G401 (cell line): ENCODE measurements around the gene ZNF575. TPM values are rescaled to one million over a fixed set of nuclear protein-coding genes. Genes with fewer than 3 reads are reported as not detected.
A peak's percentile ranks its signal among the peaks of the same experiment; 100 is the strongest.

ENCODE experiments used
- DNase-seq: peaks from one replicate; pipeline ENCODE4 v3.0.0-alpha.2; 2015; ENCODE audit warnings: low spot score
- in situ Hi-C: cut with HindIII; loops from 2 replicates; pipeline ENCODE4 v1.10.0; 2016; ENCODE audit warnings: low sequenced_read_pairs, mixed read lengths
- total RNA-seq: library from RNA; depleted of rRNA; stranded (reverse); fragments of >200 nt; shearing (Covaris generic); gene quantifications from 2 replicates; pipeline ENCODE4 v1.2.3, GENCODE V29; 2014; rRNA removed

The ZNF575 gene, protein sequence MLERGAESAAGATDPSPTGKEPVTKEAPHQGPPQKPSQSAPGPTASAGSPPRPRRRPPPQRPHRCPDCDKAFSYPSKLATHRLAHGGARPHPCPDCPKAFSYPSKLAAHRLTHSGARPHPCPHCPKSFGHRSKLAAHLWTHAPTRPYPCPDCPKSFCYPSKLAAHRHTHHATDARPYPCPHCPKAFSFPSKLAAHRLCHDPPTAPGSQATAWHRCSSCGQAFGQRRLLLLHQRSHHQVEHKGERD
- not detected in 2 replicates for total RNA-seq

DNA sequence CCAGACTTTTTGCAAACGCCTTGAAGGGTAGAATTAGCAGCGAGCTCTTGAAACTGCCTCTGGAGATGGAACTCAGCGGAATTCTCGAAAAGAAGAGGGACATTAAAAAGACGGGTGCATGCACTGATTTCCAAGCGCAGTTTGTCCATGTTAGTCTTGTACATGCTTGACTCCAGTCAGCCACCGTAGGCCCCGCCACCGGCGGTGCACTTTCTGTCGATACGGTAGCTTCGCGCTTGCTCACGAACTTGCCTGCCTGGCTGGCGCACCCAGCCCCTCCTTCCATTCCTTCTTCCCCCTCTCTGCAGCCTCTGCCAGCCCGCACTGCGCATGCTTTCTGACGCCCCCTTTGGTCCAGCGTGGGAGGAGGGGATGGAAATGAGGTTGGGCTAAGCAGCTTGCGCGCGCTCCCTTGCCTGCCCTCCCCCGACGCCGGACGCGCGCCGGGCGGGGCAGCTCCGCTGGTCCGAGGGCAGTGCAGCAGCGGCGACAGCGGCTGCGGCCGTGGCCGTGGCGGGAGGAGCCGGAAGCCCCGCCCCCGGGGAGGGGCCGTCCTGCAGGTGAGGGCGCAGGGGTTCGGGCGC lies at the start of gene ZNF575:
Gene ZNF575, plus strand, starts transcription at position 227 of the 584 bp plus-strand sequence. CDS start 1,235 bp downstream, outside the sequence.
- in situ Hi-C loops: no loop called here
- DNase-seq: peak; percentile 94

DNA sequence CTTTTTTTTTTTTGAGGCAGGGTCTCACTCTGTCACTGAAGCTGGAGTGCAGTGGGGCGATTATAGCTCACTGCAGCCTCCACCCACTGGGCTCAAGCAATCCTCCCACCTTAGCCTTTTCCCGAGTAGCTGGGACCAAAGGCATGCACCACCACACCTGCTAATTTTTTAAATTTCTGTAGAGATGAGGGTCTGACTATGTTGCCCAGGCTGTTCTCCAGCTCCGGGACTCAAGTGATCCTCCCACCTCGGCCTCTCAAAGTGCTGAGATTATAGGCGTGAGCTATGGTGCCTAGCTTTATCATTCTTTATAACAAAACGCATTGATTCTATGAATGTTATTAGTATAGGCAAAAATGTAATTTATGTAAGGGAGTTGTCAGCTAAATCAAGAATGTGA lies 49.7 kb upstream of the ZNF575 start:
- in situ Hi-C loops: no loop called here
- DNase-seq: no peak

DNA sequence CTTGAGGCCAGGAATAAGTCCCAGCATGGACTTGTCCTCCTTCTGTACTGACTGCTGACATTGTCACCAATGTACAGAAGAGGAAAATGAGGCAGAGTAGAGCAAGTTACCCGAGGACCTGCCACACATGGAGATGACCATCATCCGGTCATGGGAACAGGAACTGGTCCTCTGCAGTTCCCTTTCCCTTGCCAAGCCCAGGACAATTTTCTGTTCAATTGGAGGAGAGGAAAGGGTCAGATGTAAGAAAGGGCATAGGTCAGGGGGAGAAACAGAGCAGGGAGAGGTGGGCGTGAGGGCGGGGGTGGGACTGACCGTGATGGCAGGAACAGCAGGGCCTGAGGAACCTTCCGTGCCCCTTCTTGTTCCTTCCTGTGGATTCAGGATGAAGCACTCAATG lies 47.0 kb upstream of the ZNF575 start:
- no peak for DNase-seq
- in situ Hi-C loops: no loop called here

GRCh38 chr19:43486412-43486811 lies 46.6 kb upstream of the ZNF575 start:
- in situ Hi-C loops: no loop called here
- DNase-seq: no peak

DNA sequence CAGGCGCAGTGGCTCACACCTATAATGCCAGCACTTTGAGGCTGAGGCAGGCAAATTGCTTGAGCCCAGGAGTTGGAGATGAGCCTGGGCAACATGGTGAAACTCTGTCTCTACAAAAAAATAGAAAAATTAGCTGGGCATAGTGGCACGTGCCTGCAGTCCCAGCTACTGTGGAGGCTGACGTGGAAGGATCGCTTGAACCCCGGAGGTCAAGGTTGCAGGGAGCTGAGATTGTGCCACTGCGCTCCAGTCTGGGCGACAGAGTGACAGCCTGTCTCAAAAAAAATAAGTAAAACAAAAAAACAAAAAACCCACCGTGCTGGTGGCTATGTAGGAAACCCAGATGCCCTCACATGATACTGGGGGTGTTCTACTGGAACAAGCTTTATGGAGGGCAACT lies 44.8 kb upstream of the ZNF575 start:
- in situ Hi-C loops: no loop called here

DNA sequence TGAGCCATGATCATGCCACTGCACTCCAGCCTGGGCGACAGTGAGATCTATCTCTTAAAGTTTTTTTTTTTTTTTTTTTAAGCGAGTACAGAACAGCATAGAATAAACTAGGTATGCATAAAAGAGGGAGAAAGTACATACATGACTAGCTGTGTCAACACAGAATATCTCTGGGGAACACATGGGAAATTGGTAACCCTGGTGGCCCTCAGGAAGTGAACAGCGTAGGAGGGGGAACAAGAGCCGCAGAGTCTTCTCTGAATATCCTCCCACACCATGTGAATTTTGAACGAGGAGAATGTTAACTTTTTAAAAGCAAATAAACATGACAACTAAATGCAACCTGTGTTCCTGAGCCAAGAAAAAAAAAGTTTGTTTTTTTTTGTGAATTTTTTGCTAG lies 43.7 kb upstream of the ZNF575 start:
- in situ Hi-C loops: no loop called here
- DNase-seq: no peak

More for the DNA sequence above, 44.8 kb upstream of the ZNF575 start:
- DNase-seq: no peak

DNA sequence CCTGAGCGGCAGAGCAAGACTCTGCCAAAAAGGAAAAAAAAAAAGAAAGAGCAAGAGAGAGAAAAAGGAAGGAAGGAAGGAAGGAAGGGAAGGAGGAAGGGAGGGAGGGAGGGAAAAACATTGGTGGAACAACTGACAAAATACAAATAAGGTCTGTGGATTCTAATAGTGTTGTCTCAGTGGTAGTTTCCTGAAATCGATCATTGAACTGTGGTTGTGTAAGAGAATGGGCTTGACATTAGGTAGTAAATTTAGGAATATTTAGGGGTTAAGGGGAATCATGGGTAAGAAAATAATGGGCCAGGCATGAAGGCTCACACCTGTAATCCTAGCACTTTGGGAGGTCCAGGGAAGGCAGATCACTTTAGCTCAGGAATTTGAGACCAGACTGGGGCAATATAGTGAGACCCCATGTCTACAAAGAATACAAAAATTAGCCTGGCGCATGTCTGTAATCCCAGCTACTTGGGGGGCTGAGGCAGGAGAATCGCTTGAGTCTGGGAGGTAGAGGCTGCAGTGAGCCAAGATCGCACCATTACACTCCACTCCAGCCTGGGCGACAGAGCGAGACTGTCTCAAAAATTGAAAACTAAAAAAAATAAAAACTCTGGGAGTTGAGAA lies 42.9 kb upstream of the ZNF575 start:
- in situ Hi-C loops: no loop called here
- no peak for DNase-seq

DNA sequence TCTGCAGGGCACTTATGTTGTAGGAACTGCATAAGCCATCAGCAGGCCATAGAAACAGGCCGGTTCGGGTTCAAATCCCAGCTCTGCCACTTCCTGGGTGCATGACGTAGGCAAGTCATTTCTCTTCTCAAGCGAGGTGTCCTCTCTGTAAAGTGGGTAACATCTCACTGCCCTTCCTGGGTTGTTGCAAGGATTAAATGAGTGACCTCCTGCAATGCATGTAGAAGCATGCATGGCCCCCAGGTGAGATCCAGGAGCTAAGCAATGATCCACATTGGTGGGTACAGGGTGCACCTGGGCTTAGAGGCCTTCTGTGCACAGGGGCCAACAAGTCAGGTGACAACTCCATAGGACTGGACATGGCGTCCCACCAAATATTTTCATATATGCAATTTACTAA lies 42.2 kb upstream of the ZNF575 start:
- in situ Hi-C loops: no loop called here
- DNase-seq: no peak

DNA sequence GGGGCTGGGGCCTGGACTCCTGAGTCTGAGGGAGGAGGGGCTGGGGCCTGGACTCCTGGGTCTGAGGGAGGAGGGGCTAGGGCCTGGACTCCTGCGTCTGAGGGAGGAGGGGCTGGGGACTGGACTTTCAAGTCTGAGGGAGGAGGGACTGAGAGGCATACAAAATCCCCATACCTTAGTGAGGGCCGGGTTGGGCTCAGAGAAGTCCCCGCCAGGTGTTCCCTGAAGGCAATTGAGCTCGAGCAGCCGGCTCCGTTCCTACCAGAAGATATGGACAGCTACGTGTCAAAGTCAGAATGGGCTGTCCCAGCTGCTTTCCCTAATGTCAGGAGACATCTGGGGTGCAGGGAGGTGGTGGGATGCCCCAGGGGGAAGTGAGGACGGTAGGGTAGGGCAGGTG lies 37.9 kb upstream of the ZNF575 start:
- in situ Hi-C loops: no loop called here

DNA sequence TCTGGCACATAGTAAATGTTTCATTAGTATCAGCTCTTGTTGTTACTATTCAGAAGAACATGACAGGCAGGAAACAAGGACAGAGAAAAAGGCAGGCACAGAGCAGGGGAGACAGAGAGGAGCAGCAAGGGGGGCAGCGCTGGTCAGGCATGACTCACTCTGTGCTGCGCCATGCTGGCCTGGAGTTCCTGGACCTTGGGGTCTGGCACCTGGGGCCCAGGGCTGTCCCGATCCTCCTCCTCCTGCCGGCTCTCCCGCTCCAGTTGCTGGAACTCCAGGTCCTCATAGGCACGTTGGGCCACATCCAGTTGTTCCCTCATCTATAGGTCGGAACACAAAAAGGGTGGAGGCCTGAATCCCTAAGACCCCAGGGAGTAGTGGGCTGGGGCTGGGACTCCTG lies 36.0 kb upstream of the ZNF575 start:
- no peak for DNase-seq
- in situ Hi-C loops: no loop called here

More for the DNA sequence above, 37.9 kb upstream of the ZNF575 start:
- DNase-seq: no peak

DNA sequence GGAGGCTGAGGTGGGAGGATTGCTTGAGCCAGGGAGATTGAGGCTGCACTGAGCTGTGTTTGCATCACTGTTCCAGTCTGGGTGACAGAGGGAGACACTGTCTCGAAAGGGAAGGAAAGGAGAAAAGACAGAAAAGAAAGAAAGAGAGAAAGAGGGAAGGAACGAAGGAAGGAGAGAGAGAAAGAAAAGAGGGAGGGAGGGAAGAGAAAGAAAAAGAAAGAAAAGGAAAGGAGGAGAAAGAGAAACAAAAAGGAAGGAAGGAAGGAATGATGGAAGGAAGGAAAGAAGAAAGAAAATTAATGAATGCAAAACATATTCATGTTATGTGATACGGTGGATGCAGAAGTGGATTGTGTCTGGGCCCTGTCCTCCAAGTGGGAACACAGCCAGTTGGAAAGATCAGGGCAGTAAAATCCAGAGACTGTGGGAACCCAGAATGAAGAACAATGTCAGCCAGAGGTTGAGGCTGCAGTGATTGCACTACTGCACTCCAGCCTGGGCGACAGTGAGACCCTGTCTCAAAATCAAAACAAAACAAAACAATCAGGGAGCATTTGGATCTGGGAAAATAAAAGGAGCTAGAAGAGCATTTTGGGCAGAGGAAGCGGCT lies 34.6 kb upstream of the ZNF575 start:
- in situ Hi-C loops: no loop called here
- no peak for DNase-seq

- no peak for DNase-seq
- in situ Hi-C loops: no loop called here
These were observed 33.9 kb upstream of the ZNF575 start for GRCh38 chr19:43499042-43499441.

- in situ Hi-C loops: no loop called here
- no peak for DNase-seq
These were observed 31.1 kb upstream of the ZNF575 start for GRCh38 chr19:43501661-43502418.

DNA sequence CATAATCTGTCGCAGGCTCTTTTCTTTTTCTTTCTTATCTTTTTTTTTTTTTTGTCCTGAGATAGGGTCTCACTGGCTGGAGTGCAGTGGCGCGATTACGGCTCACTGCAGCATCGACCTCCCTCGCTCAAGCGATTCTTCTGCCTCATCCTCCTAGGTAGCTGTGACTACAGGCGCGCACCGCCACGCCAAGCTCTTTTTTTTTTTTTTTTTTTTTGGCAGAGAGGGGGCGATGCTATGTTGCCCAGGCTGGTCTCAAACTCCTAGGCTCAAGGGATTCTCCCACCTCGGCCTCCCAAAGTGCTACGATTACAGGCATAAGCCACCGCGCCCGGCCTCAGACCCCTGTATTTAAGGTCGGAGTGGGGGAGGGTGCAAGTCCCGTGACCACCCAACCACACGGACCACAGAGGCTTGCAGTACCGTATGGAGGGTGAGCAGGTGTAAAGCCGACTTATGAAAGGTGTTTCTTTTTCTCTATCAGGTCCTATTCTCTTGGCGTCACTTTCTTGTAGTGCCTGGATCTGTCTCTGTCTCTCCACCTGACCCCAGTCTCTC lies 30.5 kb upstream of the ZNF575 start:
- in situ Hi-C loops: no loop called here
- DNase-seq: no peak

DNA sequence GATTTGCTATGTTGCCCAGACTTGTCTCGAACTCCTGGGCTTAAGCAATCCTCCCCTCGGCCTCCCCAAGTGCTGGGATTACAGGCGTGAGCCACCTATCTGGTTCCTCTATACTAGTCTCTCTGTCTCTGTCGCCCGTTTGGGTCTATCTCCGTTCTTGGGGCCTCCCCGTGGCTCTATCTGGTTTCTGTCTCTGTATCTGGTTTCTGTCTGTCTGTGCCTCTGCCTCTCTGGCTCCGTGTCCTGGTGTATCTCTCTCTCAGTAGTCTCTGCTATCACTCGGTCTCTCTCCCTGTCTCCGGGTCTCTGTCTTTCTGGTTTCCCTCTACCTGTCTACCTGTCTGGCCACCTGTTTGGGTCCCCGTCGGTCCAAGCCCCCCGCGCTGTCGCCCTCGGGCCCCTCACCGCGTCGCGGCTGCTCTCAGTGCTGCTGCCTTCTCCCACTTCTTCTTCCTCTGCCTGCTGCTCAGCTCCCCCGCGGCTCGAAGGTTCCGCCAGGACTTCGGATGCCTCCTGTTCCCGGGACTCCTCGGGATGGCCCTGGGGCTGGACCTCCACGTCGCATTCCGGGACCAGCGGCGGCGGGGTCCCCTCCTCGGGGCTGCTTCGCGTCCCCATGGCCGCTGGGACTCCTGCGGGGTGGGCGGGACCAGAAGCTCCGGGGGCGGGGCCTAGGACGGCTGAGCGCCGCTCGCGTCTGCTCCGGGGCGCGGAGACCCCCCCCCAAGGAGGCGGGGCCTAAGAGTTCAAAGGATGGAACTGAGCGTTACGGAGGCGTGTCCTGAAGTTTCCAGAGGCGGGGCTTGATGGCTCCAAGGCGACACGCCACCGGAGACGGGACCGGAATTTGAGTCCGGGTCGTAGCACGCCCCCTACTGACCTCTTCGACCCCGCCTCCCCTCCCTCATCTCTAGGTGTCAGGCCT lies 29.2 kb upstream of the ZNF575 start:
- in situ Hi-C loops: no loop called here
- peak; percentile 67 for DNase-seq

GRCh38 chr19:43504426-43505185 lies 28.4 kb upstream of the ZNF575 start, which contains the start of gene PHLDB3:
Gene PHLDB3 (minus strand): TSS chr19:43504746. CDS start chr19:43504118, 628 bp downstream.
- peak; percentile 25 for DNase-seq
- in situ Hi-C loops: no loop called here

DNA sequence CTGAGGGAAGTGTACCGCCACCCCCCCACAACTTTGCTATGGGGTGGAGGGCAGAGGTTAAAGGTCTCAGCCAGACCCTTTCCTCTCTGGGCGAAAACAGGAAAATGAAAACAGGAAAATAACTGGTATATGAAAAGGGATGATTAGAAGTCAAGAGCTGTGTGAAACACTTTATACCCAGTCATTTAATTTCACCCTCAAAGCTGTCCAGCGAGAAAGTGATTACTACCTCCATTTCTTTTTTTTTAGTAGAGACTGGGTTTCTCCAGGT lies 27.9 kb upstream of the ZNF575 start:
- no peak for DNase-seq
- in situ Hi-C loops: no loop called here

- no peak for DNase-seq
- in situ Hi-C loops: no loop called here
These were observed 27.0 kb upstream of the ZNF575 start for GRCh38 chr19:43505941-43506340.
